ENCODE results near the gene DOCK9.

DOCK9 gene

GRCh38 chr13:98781045-98781444 is 196.8 kb downstream of the DOCK9 start:
- Histone ChIP-seq H3K79me2 (ENCODE audit: insufficient read depth, low read depth) (no peaks in the 10 kb centered on the region), H3K4me1 (ENCODE audit: low read depth, poor library complexity, severe bottlenecking) (no peaks in the 10 kb centered on the region), H3K27ac (no peak overlapping the region), H3K4me2 (no peak overlapping the region), H3K36me3 (ENCODE audit: insufficient read depth) (no peaks in the 10 kb centered on the region), H3K4me3 (IDR thresholded peaks at IDR 0.05; ENCODE audit: insufficient read depth, low read depth, low read length) (no peak overlapping the region), H4K20me1 (ENCODE audit: insufficient read depth) (no peaks in the 10 kb centered on the region), H3K27me3 (ENCODE audit: insufficient read depth, low read depth) (no peaks in the 10 kb centered on the region), H3K9ac (no peak overlapping the region), H2AFZ (ENCODE audit: low read depth) (no peak overlapping the region)
- no peak for TF ChIP-seq CTCF (conservative IDR thresholded peaks at IDR 0.05; ENCODE audit: low read depth, low read length)

- no peak overlapping the region for H2AFZ ChIP-seq (ENCODE audit: low read depth)
- H3K27me3 ChIP-seq (ENCODE audit: insufficient read depth, low read depth): no peaks in the 10 kb centered on the region
- no peaks in the 10 kb centered on the region for H4K20me1 ChIP-seq (ENCODE audit: insufficient read depth)
- H3K27ac ChIP-seq: no peak overlapping the region
- TF ChIP-seq CTCF (conservative IDR thresholded peaks at IDR 0.05; ENCODE audit: low read depth, low read length): no peak
- no peak overlapping the region for H3K9ac ChIP-seq
- H3K4me2 ChIP-seq: no peak overlapping the region
- H3K36me3 ChIP-seq (ENCODE audit: insufficient read depth): no peaks in the 10 kb centered on the region
- H3K4me3 ChIP-seq (IDR thresholded peaks at IDR 0.05; ENCODE audit: insufficient read depth, low read depth, low read length): no peak overlapping the region
- H3K4me1 ChIP-seq (ENCODE audit: low read depth, poor library complexity, severe bottlenecking): no peaks in the 10 kb centered on the region
- no peaks in the 10 kb centered on the region for H3K79me2 ChIP-seq (ENCODE audit: insufficient read depth, low read depth)
Observed at GRCh38 chr13:98780451-98780850, 197.4 kb downstream of the DOCK9 start.

- Histone ChIP-seq H3K4me1 (ENCODE audit: low read depth, poor library complexity, severe bottlenecking) (no peaks in the 10 kb centered on the region), H3K79me2 (ENCODE audit: insufficient read depth, low read depth) (no peaks in the 10 kb centered on the region), H3K36me3 (ENCODE audit: insufficient read depth) (no peaks in the 10 kb centered on the region), H3K9ac (no peak overlapping the region), H3K27ac (no peak overlapping the region), H2AFZ (ENCODE audit: low read depth) (no peak overlapping the region), H4K20me1 (ENCODE audit: insufficient read depth) (no peaks in the 10 kb centered on the region), H3K4me3 (IDR thresholded peaks at IDR 0.05; ENCODE audit: insufficient read depth, low read depth, low read length) (no peak overlapping the region), H3K4me2 (no peak overlapping the region), H3K27me3 (ENCODE audit: insufficient read depth, low read depth) (no peaks in the 10 kb centered on the region)
- no peak for TF ChIP-seq CTCF (conservative IDR thresholded peaks at IDR 0.05; ENCODE audit: low read depth, low read length)
Observed at GRCh38 chr13:98779695-98780094, 198.2 kb downstream of the DOCK9 start.

- Histone ChIP-seq H4K20me1 (ENCODE audit: insufficient read depth) (no peaks in the 10 kb centered on the region), H3K79me2 (ENCODE audit: insufficient read depth, low read depth) (no peaks in the 10 kb centered on the region), H3K4me1 (ENCODE audit: low read depth, poor library complexity, severe bottlenecking) (no peaks in the 10 kb centered on the region), H3K27me3 (ENCODE audit: insufficient read depth, low read depth) (no peaks in the 10 kb centered on the region), H3K4me3 (IDR thresholded peaks at IDR 0.05; ENCODE audit: insufficient read depth, low read depth, low read length) (no peak overlapping the region), H3K4me2 (no peak overlapping the region), H3K9ac (no peak overlapping the region), H3K27ac (no peak overlapping the region), H3K36me3 (ENCODE audit: insufficient read depth) (no peaks in the 10 kb centered on the region), H2AFZ (ENCODE audit: low read depth) (no peak overlapping the region)
- TF ChIP-seq CTCF (conservative IDR thresholded peaks at IDR 0.05; ENCODE audit: low read depth, low read length): no peak
Observed at GRCh38 chr13:98778749-98779148, 199.1 kb downstream of the DOCK9 start.

GRCh38 chr13:98776644-98777043 is 201.2 kb downstream of the DOCK9 start:
- Histone ChIP-seq H3K36me3 (ENCODE audit: insufficient read depth) (no peaks in the 10 kb centered on the region), H4K20me1 (ENCODE audit: insufficient read depth) (no peaks in the 10 kb centered on the region), H3K27me3 (ENCODE audit: insufficient read depth, low read depth) (no peaks in the 10 kb centered on the region), H3K79me2 (ENCODE audit: insufficient read depth, low read depth) (no peaks in the 10 kb centered on the region), H2AFZ (ENCODE audit: low read depth) (no peak overlapping the region), H3K9ac (no peak overlapping the region), H3K27ac (no peak overlapping the region), H3K4me3 (IDR thresholded peaks at IDR 0.05; ENCODE audit: insufficient read depth, low read depth, low read length) (no peak overlapping the region), H3K4me2 (no peak overlapping the region), H3K4me1 (ENCODE audit: low read depth, poor library complexity, severe bottlenecking) (no peaks in the 10 kb centered on the region)
- no peak for TF ChIP-seq CTCF (conservative IDR thresholded peaks at IDR 0.05; ENCODE audit: low read depth, low read length)
